ENCODE measurements around the gene RANBP10. TPM values are rescaled to one million over a fixed set of nuclear protein-coding genes. Genes with fewer than 3 reads are reported as not detected.

Gene RANBP10
- total and polyA plus RNA-seq, 2 donors (not counting 3 experiments of a cell fraction or from before 2014, with no cell fraction given) = 25.6 to 28.8 TPM

GRCh38 chr16:67736858-67737257, 69.5 kb downstream of the RANBP10 start:
- no peak overlapping the region for H3K9ac ChIP-seq (replicated peaks; ENCODE audit: extremely low read depth, insufficient read depth, low read length)
- H2AFZ ChIP-seq (ENCODE audit: low read depth, low read length) = no peak overlapping the region
- CTCF ChIA-PET = interaction anchor here (1.2 kb wide), 1 partner anchor 190 kb away, joined by 4 read pairs; no protein-coding TSS in a partner anchor
- TF ChIP-seq POLR2A (IDR thresholded peaks at IDR 0.05; ENCODE audit: low read depth, low read length) = no peak
- TF ChIP-seq JUN (IDR thresholded peaks at IDR 0.05; ENCODE audit: borderline replicate concordance, insufficient read depth, insufficient read length, low read depth) = no peak
- no peak for TF ChIP-seq CTCF (IDR thresholded peaks at IDR 0.05; ENCODE audit: extremely low read depth in 1 of 2, insufficient read depth in 1 of 2, low read depth in 1 of 2, low read length in 2 of 2)
- no peak for TF ChIP-seq POLR2AphosphoS5 (IDR thresholded peaks at IDR 0.05; ENCODE audit: insufficient read depth, low read depth, low read length)
- TF ChIP-seq FOS (IDR thresholded peaks at IDR 0.05; ENCODE audit: borderline replicate concordance, insufficient read depth, low read length) = no peak
- TF ChIP-seq EZH2 (IDR thresholded peaks at IDR 0.05; ENCODE audit: borderline replicate concordance, low read depth, low read length, severe bottlenecking) = no peak
- no peak for TF ChIP-seq MYC (IDR thresholded peaks at IDR 0.05; ENCODE audit: low read depth, low read length)
- TF ChIP-seq MAX (IDR thresholded peaks at IDR 0.05; ENCODE audit: insufficient read depth, insufficient read length) = no peak
- TF ChIP-seq GATA2 (IDR thresholded peaks at IDR 0.05; ENCODE audit: insufficient read depth, insufficient read length, low read depth, low read length) = no peak
- FAIRE-seq (no peak), DNase-seq (ENCODE audit: low read depth, low spot score) (no peak)
- no peak overlapping the region for H3K4me3 ChIP-seq (replicated peaks in 1 of 3; ENCODE audit: insufficient read depth in 1 of 3, low read depth in 1 of 3, low read length in 3 of 3)
- intact Hi-C loops (cut with micrococcal nuclease) = no loop called here
- dilution Hi-C loops (cut with MboI; ENCODE audit: extremely low pct_ligation_motif_present, low sequenced_read_pairs) = no loop called here
- H3K27me3 ChIP-seq (ENCODE audit: control insufficient read depth in 2 of 2, insufficient read depth in 2 of 2, low read length in 2 of 2) = no peaks in the 10 kb centered on the region
- no peak overlapping the region for H3K27ac ChIP-seq (ENCODE audit: insufficient read depth, low read depth, low read length)
- no peaks in the 10 kb centered on the region for H3K79me2 ChIP-seq (ENCODE audit: control insufficient read depth, insufficient read depth, low read length)
- no peaks in the 10 kb centered on the region for H4K20me1 ChIP-seq (replicated peaks; ENCODE audit: control insufficient read depth, extremely low read depth, insufficient read depth, low read length)
- no peaks in the 10 kb centered on the region for H3K9me3 ChIP-seq (replicated peaks; ENCODE audit: control insufficient read depth, insufficient read depth, low read length)
- POLR2A ChIA-PET = no interaction called here
- H3K36me3 ChIP-seq (ENCODE audit: control insufficient read depth in 2 of 2, extremely low read depth in 1 of 2, insufficient read depth in 2 of 2, low read length in 2 of 2) = peaks cover 2 to 20% of the 10 kb centered on the region in 2 experiments
- no peaks in the 10 kb centered on the region for H3K4me1 ChIP-seq (ENCODE audit: control insufficient read depth, extremely low read depth, insufficient read depth, low read length)
- no TSS peak for BruUV-seq (replicated peaks)
- H3K4me2 ChIP-seq (ENCODE audit: insufficient read depth, low read length) = no peak overlapping the region
- no peaks in the 10 kb centered on the region for H3K9me1 ChIP-seq (replicated peaks; ENCODE audit: control insufficient read depth, extremely low read depth, insufficient read depth, low read length)

All from endothelial cell of umbilical vein (primary cell).